A673 (cell line): ENCODE results near the gene PRMT7. TPM values are rescaled to one million over a fixed set of nuclear protein-coding genes. Genes with fewer than 3 reads are reported as not detected.
"Not testable (repeated sequence)": the region's sequence is repeated elsewhere in the genome, so short reads cannot be mapped to it uniquely, and the experiment has no call there.

Source experiments
- BruUV-seq: library from RNA; stranded (reverse); fragments of 400-500 nt; replicated peaks from 2 replicates; lab custom pipeline; 2021; lab: Mats Ljungman, UMichigan
- CTCF ChIA-PET: fragments of 300-600 bp; sonication (Branson Sonifier 250); formaldehyde crosslinking; loops from one replicate; lab custom pipeline; 2022; ENCODE audit warnings: antibody characterized with exemption; lab: Charles Lee
- POLR2A ChIA-PET: fragments of 300-600 bp; sonication (Branson Sonifier 250); formaldehyde crosslinking; loops from one replicate; lab custom pipeline; 2022; ENCODE audit warnings: antibody characterized with exemption; ENCODE audit not compliant: low non-redundant PET; lab: Charles Lee
- DNase-seq: peaks from one replicate; pipeline ENCODE4 v3.0.0-alpha.2; 2015; ENCODE audit warnings: low spot score
- H3K27ac ChIP-seq: fragments of 200-600 bp; sonication (generic); 2 replicates; pipeline ENCODE4 v1.5.1; 2016; ENCODE audit warnings: mixed run types, low read depth, mild to moderate bottlenecking, mixed read lengths, antibody characterized with exemption, low read length; ENCODE audit not compliant: poor library complexity, severe bottlenecking
- H3K27me3 ChIP-seq: fragments of 200-600 bp; sonication (generic); replicated peaks from 2 replicates; pipeline ENCODE4 v1.6.1; 2017; ENCODE audit warnings: mixed run types, low read depth, mild to moderate bottlenecking, mixed read lengths, antibody characterized with exemption, low read length; ENCODE audit not compliant: insufficient read depth, poor library complexity
- H3K36me3 ChIP-seq: fragments of 200-600 bp; sonication (generic); 2 replicates; pipeline ENCODE4 v1.6.1; 2016; ENCODE audit warnings: mixed run types, mild to moderate bottlenecking, mixed read lengths, antibody characterized with exemption, low read length; ENCODE audit not compliant: insufficient read depth, poor library complexity, severe bottlenecking
- H3K4me1 ChIP-seq: fragments of 200-600 bp; sonication (generic); 2 replicates; pipeline ENCODE4 v1.6.1; 2017; ENCODE audit warnings: mixed run types, mild to moderate bottlenecking, mixed read lengths, antibody characterized with exemption, low read length; ENCODE audit not compliant: insufficient read depth, poor library complexity, severe bottlenecking
- H3K4me3 ChIP-seq: fragments of 200-600 bp; sonication (generic); 2 replicates; pipeline ENCODE4 v1.5.1; 2016; ENCODE audit warnings: low read depth, mixed run types, mild to moderate bottlenecking, mixed read lengths, low read length; ENCODE audit not compliant: poor library complexity, severe bottlenecking
- H3K9me3 ChIP-seq: fragments of 200-600 bp; sonication (generic); 2 replicates; pipeline ENCODE4 v1.6.1; 2016; ENCODE audit warnings: mixed run types, low read depth, mild to moderate bottlenecking, mixed read lengths, antibody characterized with exemption, low read length; ENCODE audit not compliant: poor library complexity, severe bottlenecking
- CTCF ChIP-seq: fragments of 300-800, 200-600 bp; sonication (generic); conservative IDR thresholded peaks from 2 replicates; pipeline ENCODE4 v1.5.1; 2017; ENCODE audit warnings: low read depth, mild to moderate bottlenecking, antibody characterized with exemption, low read length, moderate library complexity, mixed read lengths
- EZH2 ChIP-seq: fragments of 200-600 bp; sonication (generic); IDR thresholded peaks from 2 replicates; pipeline ENCODE4 v1.6.1; 2017; ENCODE audit warnings: borderline replicate concordance, low read depth, mild to moderate bottlenecking, mixed read lengths, antibody characterized with exemption, low read length; ENCODE audit not compliant: poor library complexity, severe bottlenecking
- intact Hi-C: fragments of 100-400 bp; cut with micrococcal nuclease; formaldehyde crosslinking; loops from one replicate; pipeline ENCODE4 v1.10.0; 2022; ENCODE audit not compliant: unreplicated experiment
- total RNA-seq: library from RNA; stranded (reverse); gene quantifications from 2 replicates; pipeline ENCODE4 v1.2.3, GENCODE V29; 2021

PRMT7 gene
- total RNA-seq, 1 experiment from 2014 or later = 66.2 TPM

- no peak overlapping the region for H3K27ac ChIP-seq
- intact Hi-C loops = no loop called here
Observed at GRCh38 chr16:68288252-68288650, 22.6 kb upstream of the PRMT7 start.

GRCh38 chr16:68288796-68289195 lies 22.0 kb upstream of the PRMT7 start:
- POLR2A ChIA-PET, H3K27me3 ChIP-seq, H3K4me3 ChIP-seq, DNase-seq, BruUV-seq, H3K27ac ChIP-seq, CTCF ChIA-PET, H3K9me3 ChIP-seq, intact Hi-C loops: not testable (repeated sequence)
- H3K36me3 ChIP-seq = peaks cover 21% of the 10 kb centered on the region
- H3K4me1 ChIP-seq = peaks cover 17% of the 10 kb centered on the region

More at GRCh38 chr16:68288252-68288650, 22.6 kb upstream of the PRMT7 start:
- Histone ChIP-seq H3K4me1 (peaks cover 17% of the 10 kb centered on the region), H3K4me3 (no peak overlapping the region), H3K27me3 (no peaks in the 10 kb centered on the region), H3K9me3 (no peaks in the 10 kb centered on the region), H3K36me3 (peaks cover 21% of the 10 kb centered on the region)
- no peak for DNase-seq
- no peak for TF ChIP-seq EZH2
- no peak for TF ChIP-seq CTCF
- BruUV-seq = no TSS peak
- ChIA-PET POLR2A (no interaction called here), CTCF (interaction anchor here (0.6 kb wide), 1 partner anchor 725 kb away, joined by 3 read pairs; no protein-coding TSS in a partner anchor)

- BruUV-seq = no TSS peak
- no peaks in the 10 kb centered on the region for H3K9me3 ChIP-seq
- POLR2A ChIA-PET = no interaction called here
- no peak overlapping the region for H3K4me3 ChIP-seq
- peak overlapping the region; percentile 68 for H3K27ac ChIP-seq
- intact Hi-C loops = no loop called here
- peaks cover 19% of the 10 kb centered on the region for H3K36me3 ChIP-seq
- H3K4me1 ChIP-seq = peaks cover 17% of the 10 kb centered on the region
- TF ChIP-seq EZH2 (no peak), CTCF (no peak)
- no peak for DNase-seq
- no peaks in the 10 kb centered on the region for H3K27me3 ChIP-seq
- CTCF ChIA-PET = no interaction called here
Observed at GRCh38 chr16:68289202-68289601, 21.6 kb upstream of the PRMT7 start.

GRCh38 chr16:68289621-68290329 lies 21.0 kb upstream of the PRMT7 start:
- H3K9me3 ChIP-seq = no peaks in the 10 kb centered on the region
- peak overlapping the region; percentile 68 for H3K27ac ChIP-seq
- DNase-seq = peak; percentile 59
- BruUV-seq = no TSS peak
- peaks cover 19% of the 10 kb centered on the region for H3K36me3 ChIP-seq
- CTCF ChIA-PET = interaction anchor here (1.5 kb wide), 1 partner anchor 26 kb away, joined by 3 read pairs; the partner anchor contains the start of gene SLC7A6
- H3K27me3 ChIP-seq = no peaks in the 10 kb centered on the region
- peaks cover 17% of the 10 kb centered on the region for H3K4me1 ChIP-seq
- no peak for TF ChIP-seq CTCF
- TF ChIP-seq EZH2 = no peak
- intact Hi-C loops = no loop called here
- H3K4me3 ChIP-seq = no peak overlapping the region
- POLR2A ChIA-PET = no interaction called here
